Middle frontal gyrus (tissue), 1 donor: ENCODE data around the gene RAD51B.
A peak's percentile ranks its signal among the peaks of the same experiment; 100 is the strongest.
"Not testable (repeated sequence)": the region's sequence is repeated elsewhere in the genome, so short reads cannot be mapped to it uniquely, and the experiment has no call there.

Experiments
- DNase-seq: peaks from one replicate; pipeline ENCODE4 v3.0.0-alpha.2; 2015; ENCODE audit warnings: low spot score; ENCODE audit errors: extremely low spot score

Gene RAD51B

DNA sequence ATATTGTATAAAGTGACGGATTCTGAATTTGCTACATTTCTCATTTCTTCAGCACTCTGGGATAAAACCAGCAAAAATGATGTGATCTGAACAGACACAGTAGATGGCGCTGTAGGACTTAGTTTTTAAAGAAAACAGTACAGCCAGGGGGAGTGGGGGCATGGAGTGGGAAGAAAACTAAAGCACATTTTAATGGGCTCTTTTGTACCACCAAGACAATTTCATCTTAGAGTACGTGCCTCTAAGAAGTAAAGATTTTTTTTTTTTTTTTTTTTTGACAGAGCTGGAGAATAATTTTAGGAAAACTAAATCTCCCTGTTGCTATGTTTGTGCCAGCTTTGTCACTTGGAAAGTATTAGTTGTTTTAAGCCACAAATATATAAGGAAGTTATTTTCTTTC is 124.4 kb downstream of the RAD51B start:
- peak; percentile 43 for DNase-seq

DNA sequence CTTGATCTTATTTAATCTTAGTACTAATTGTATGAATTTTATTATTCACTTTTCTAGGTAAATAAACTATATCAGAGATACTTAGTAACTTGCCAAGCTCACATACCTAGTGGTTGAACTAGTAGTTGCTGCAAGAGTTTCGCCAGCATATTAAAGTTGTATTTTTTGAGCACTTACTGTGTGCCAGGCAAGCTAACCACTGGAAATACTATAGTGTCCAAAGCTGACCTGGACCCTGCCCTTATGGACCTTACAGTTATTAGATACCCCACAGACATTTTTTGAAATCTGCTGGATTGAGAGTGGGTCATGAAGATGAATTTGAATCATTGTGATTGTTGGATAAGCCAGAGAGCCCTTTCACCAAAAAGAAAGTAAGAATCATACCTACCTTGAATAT is 125.0 kb downstream of the RAD51B start:
- no peak for DNase-seq

DNA sequence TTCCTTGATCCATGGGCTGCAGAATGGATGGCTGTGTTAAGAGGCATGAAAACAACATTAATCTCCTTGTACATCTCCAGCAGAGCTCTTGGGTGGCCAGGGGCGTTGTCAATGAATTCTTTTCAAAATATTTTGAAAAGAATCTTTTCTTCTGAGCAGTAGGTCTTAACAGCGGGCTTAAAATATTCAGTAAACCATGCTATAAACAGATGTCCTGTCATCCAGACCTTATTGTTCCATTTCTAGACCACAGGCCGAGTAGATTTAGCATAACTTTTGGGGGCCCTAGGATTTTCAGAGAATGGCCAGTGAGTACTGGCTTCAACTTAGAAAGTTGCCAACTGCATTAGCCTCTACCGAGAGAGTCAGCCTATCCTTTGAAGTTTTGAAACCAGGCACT is 130.2 kb downstream of the RAD51B start:
- no peak for DNase-seq

DNA sequence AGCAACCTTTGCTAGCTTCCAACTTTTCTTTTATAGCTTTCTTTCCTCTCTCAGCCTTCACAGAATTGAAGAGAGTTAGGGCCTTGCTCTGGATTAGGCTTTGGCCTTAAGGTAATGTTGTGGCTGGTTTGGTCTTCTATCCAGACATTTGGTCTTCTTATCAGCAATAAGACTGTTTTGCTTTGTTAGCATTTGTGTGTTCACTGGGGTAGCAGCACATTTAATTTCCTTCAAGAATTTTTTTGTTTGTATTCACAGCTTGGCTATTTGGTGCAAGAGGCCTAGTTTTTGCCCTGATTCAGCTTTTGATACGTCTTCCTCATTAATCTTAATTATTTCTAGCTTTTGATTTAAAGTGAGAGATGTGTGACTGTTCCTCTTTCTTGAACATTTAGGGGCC is 130.8 kb downstream of the RAD51B start:
- no peak for DNase-seq

DNA sequence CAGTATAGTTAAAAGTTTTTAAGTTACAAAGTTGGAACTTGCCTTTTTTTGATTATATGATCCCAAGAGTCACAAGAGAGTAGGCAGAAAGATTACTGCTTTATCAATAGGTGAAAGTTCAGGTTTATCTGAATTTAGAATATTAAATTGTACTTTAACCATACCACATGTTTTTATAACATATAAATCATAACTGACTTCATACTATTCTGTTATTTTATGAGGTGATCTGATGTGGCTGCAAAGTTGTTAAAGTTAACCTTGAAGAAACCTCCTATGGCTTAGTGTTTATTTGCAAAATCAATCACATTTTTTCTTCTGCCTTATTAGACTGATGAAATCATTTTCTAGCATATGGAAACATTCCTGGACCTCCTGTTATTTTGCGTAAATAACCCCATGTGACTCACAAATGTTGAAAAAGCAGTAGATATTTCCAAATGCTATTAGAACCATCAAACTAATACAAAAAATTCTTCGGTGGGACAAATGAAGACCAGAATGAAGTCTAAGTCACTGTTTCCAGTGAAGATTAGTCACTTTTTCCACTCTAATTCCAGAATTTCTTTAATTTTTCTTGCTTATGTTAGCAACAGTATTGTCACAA is 132.1 kb downstream of the RAD51B start:
- DNase-seq = no peak

DNA sequence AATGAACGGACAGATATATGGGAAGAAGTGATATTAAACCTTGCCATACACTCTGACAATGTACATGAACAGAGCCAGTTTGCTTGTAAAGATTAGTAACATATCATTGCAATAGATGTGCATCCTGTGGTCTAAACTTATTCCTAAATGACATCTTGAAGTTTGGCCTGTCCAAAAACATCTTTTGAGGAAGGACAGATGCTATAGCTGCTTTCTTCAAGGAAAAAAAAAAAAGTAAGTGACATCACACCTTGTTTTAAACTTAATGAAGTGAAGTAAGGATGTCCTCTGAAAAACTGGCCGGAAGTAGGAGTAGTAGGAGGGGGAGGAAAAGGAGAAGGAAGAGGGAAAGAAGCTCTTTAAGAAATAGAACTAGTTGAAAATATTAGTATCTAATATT is 132.8 kb downstream of the RAD51B start:
- no peak for DNase-seq

DNA sequence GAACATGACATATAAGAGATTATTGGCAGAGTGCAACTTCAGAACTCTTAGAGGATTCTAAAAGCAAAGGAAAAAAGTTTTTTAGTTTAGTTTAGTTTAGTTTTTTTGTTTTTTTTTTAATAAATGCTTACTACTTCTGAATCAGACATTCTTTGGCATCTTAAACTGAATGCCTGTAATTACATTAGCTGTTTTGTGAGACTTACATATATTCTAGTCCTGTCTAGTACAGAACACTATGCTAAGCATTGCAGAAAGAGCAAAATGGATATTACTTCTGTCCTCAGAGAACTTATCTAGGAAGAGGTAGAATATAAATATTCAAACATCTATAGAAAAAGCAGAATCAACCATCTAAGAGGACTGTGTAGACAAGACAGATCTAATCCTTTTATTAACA is 133.2 kb downstream of the RAD51B start:
- DNase-seq = no peak

DNA sequence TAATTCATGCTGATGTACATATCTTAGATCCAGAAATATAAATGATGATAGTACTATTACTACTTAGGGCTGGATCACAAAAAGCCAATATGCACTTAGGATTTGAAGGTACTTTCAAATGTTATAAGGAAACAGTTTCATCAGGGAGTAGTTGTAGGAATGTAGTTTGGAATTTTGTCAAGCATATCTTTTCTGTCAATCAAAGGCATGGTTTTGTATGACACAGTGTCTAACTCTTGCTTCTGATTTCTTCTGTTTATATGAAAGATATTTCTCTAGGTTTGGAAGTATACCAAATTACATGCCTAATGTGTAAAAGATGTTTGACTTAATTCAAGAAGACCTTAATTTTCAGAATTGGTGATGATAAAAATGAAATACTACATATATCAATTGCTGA is 135.7 kb downstream of the RAD51B start:
- DNase-seq = no peak

DNA sequence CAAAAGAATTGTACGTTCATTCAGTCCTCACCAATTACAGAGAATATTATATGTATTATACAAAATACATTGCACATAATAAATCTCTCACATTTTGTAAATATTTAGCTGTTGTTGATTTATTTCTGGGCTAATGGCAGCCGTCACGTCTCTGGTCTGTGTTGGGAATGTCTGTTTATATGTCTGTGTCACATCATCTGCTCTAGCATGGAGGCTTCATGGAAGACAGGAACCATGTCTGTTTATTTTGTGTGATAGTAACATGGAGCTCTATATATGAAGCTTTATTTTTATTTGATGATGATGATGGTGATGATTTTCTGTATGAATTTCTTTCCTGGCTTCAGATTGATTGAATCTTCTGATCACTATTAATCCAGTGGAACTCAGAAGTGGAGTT is 138.4 kb downstream of the RAD51B start:
- DNase-seq = no peak

DNA sequence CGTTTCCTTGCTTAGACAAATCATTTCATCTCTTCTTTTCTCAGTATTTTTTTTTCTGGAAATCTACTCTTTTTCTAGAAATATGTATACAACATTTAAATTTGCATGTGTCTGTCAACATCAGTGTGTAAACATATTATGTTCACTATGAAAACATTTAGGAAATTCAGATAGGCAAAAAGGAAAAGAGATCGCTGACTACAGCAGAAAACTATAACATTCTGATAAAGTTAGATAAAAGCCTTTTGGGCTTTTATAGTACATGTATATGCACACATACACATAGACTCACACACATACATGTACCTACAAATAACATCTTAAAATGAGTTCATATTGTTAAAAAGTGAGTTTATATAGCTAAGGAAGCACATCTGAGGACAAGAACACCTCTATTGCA is 142.1 kb downstream of the RAD51B start:
- DNase-seq = no peak

DNA sequence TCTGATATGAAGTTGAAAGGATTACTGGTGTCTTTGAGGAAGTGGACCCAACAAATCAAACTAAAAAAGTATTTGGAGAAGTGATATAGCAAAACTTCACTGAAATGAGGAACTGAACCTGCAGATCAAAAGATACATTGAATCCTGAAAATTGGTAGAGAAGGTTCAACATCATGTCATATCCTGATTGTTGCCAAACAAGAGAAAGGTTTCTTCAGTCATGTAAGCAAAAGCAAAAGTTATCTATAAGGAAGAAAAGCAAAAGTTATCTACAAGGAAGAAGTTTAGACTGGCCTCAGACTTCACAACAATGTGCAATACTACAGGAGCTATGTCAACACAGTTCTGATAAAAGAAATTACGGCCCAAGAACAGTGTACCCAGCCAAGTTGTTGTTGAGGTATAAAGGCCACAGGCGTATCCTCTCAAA is 142.7 kb downstream of the RAD51B start:
- no peak for DNase-seq

DNA sequence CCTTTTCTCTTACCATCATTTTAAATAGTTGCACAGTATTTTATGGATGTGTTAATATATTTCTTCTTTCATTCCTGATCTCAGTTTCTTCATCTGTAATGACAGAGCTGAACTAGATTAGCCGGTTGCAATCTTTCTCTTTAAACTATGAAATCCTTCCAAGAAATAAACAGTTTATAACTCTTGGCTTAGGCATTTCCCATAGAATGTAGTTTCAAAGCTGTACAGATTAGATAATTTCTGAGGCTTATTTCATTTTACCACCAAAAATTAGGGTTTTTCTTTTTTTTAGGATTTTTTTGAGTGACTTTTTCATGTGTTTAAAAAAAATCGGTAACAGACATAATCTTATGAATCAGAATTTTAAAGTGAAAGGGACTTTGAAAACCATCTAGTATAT is 144.0 kb downstream of the RAD51B start:
- no peak for DNase-seq

DNA sequence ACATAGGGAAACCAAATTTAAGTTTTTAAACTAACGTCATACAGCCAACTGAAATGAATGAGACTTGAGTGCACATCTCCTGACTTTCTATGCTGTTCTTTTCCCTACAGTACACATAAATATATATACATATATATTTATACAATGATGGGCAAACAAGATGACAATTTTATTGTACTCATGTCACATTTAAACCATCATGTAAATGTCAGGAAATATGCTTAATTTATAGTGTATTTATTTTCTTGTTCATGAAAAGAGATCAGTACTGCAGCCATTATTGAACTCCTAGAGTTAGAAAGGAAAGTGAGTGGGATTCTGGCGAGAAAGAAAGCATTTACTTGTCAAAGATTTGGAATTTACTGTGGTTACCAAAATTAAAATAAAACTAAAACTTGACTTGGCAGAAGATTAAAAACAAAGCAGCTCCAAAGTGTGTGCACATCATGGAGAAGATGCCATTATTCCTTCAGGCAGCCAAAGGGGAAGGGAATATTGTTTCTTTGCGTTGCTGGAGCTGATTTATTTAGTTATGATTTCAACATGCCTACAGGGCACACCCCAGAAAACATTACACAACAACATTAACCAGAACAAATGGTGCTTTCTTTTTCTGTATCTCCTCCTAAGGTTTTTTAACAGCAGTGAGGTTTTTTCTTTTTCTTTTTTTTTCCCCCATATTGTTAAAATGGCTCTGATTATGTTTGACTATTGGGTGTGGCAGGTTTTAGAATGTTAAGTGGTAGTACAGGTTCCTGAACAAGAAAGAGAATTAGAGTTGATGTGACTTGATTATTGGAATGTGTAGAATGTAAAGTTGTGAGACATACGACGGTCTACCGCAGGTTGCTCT is 144.6 kb downstream of the RAD51B start:
- DNase-seq = no peak

DNA sequence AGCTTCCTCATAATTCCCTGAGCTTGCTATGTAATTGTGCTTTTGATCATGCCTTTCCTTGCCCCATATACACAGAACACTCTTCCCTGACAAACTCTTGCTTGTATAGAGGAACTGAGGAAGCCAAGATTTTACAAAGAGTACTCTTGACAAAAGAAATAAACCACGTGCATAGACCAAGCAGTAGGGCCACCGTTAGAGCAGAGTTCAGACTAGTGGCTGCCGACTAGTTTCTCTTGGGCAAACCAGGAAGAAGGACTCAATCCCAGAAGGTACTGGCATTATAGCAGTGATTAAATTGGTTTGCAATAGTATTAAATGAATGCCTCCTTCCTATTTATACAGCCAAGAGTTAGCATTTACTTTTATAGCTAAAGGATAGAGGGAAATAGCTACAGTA is 146.1 kb downstream of the RAD51B start:
- no peak for DNase-seq

DNA sequence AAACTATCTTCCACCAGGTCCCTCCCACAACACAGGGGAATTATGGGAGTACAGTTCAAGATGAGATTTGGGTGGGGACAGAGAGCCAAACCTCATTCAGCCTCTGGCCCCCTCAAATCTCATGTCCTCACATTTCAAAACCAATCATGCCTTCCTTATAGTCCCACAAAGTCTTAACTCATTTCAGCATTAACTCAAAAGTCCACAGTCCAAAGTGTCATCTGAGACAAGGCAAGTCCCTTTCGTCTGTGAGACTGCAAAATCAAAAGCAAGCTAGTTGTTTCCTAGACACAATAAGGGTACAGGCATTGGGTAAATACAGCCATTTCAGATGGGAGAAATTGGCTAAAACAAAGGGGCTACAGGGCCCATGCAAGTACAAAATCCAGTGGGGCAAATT is 147.6 kb downstream of the RAD51B start:
- no peak for DNase-seq

DNA sequence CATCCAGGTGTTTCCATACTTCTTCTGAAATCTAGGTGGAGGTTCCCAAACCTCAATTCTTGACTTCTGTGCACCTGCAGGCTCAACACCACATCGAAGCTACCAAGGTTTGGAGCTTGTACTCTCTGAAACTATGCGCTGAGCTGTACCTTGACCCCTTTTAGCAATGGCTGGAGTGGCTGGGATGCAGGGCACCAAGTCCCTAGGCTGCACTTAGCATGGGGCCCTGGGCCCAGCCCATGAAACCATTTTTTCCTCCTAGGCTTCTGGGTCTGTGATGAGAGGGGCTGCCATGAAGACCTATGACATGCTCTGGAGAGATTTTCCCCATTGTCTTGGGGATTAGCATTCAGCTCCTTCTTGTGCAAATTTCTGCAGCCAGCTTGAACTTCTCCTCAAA is 148.4 kb downstream of the RAD51B start:
- DNase-seq = not testable (repeated sequence)

DNA sequence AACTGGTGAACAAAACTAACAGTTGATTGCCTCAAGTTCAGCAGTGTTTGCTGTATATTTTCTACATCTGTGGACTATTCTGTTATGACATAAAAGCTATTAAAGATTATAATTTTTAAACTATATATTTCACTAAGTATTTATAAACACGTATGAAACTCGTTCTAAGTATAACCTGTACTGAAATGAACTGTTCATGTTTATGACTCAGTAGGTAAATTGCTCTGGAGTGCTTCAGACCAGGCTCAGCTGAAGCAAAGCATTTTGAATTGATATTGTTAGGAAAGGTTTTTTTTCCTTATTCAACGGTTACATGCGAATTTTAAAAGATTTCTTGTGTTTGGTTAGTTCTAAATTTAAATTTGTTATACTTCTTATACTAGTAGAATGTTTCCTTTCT is 151.3 kb downstream of the RAD51B start:
- no peak for DNase-seq

DNA sequence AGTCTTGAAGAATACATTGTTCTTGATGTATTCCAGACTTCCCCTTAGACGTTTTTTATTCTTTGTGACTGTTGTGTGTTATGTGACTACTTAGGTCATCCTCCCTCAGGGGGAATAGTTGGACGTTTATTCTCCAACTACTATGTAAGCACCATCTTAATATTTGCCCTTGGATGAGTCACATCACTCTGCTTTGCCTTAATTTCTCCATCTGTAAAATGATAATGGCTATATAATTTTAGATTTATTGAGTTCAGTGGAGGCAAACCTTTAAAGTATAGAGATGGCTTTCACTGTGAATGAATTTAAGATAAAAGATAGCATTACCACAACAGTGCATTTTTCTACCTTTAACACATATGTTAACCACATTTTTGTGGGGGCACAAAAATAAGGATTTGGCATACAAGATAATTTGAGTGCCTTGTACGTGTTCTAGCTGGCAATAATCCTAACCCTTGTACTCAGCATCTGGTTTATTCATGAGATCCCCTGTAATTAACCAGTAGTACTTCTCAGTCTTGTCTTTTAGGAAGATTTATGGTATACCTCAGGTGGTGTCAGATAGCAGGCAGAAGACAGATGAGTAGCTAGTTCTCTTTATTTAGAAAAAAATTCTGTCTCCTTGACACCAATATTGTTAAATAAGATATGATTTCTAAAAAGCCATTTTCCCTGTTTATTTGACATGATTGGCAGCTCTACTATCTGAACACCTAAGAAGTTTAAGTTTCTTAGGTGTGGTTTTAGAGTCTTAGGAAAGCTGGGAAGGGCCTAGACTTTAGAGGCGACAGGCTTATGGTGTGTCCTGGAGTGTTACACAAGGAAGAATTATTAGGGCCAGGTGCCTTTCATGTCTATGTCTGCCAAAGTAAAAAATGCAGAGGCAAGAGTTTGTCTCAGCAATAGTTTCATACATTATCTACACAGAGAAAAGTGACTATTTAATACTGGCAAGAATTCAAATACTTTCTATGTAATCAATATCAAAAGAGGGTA is 152.3 kb downstream of the RAD51B start:
- no peak for DNase-seq

DNA sequence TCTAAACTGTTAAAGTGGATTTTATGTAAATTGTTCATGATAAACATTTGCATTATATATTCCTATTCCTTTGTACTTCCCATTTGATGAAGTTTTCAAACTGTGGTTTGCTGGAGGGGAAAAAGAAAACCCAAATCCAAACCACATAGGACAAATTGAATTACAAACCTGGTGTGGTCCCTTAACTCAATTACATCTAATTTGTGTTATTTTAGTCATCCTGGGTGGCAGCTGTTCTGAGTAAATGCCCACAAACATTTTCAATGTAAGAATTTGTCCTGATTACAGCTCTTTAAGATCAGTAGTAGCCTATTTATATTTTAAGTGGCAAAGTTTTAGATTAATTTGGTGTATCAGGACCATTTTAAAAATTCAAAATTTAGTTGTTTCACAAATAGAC is 153.9 kb downstream of the RAD51B start:
- no peak for DNase-seq

DNA sequence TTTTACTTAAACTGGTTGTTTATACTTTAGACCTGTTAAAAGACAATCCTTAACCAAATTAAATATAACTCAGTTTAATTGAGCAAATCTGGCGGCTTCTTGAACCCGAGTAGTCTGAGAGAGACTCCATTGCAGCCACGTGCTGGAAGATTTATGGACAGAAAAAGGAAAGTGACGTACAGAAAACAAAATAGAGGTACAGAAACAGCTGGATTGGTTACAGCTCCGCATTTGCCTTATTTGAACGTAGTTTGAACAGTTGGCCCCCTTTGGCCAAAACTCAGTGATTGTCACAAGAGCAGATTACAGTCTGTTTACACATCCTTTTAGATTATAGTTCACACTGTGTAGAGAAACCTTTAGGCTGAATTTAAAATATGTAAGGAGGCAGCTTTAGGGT is 155.9 kb downstream of the RAD51B start:
- no peak for DNase-seq

DNA sequence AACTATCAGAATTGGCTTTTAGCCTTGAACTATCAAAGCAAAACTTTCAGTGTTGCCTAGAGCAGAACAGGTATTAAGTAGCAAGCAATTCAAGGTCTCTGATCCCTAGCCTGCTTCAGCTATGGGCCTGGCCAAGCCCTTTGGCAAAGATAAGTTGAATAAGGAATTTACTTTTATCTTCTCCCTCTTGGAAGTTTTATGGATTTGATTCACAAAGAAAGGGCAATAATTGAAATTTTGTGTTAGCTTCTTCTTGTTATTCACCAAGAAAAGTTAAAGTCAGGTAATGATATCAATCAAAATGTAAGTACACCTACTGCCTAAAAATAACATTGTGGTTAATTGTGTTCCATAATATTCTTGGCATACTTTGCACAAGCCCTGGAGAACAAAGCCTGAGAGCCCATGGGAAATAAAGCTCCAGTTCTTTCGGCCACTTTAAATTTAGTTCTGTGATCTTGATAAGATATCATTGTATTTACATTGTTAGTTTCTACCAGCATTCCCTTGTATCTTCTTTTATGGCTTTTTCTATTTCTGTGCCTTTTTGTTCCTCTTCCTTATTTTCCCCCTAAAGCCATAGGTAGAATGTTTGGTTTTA is 158.0 kb downstream of the RAD51B start:
- no peak for DNase-seq

DNA sequence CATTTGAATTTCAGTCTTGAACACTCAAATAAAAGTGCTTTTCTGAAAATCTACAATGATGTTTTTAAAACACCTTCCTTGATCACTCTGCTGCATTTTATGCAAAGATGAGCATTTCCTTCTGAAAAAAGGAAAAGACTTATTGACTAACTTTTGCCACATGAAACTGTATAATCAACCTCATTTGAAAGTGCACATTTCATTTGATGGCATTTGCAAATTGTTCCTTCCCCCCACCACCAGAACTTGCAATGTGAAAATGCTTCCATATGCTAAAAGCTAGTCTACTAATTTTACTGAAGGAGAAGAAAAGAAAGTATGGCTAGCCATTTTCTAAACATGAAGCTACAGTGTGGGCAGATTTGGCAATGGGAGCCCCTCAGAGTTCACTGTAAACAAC is 159.2 kb downstream of the RAD51B start:
- DNase-seq = no peak
